Suprapubic skin (tissue), 4 donors: Measurements from ENCODE around the gene RAB43. TPM values are rescaled to one million over a fixed set of nuclear protein-coding genes. Genes with fewer than 3 reads are reported as not detected.
A peak's percentile ranks its signal among the peaks of the same experiment; 100 is the strongest.

Experiments
- DNase-seq, 2 donors: peaks; one replicate each; pipeline ENCODE4 v3.0.0-alpha.2; 2019; ENCODE audit warnings: low spot score in 2 of 2
- H3K27ac ChIP-seq: fragments of 200-600 bp; sonication (generic); one replicate; pipeline ENCODE4 v1.5.1; 2019
- H3K27me3 ChIP-seq: fragments of 200-600 bp; sonication (generic); one replicate; pipeline ENCODE4 v1.5.1; 2019
- H3K36me3 ChIP-seq: fragments of 200-600 bp; sonication (generic); one replicate; pipeline ENCODE4 v1.5.1; 2019
- H3K4me1 ChIP-seq: fragments of 200-600 bp; sonication (generic); one replicate; pipeline ENCODE4 v1.5.1; 2019
- H3K4me3 ChIP-seq: fragments of 200-600 bp; sonication (generic); one replicate; pipeline ENCODE4 v1.5.1; 2019; ENCODE audit warnings: mild to moderate bottlenecking
- H3K9me3 ChIP-seq: fragments of 200-600 bp; sonication (generic); one replicate; pipeline ENCODE4 v1.5.1; 2019
- EP300 ChIP-seq: sonication (generic); formaldehyde crosslinking; IDR thresholded peaks from one replicate; pipeline ENCODE4 v1.6.1; 2017; ENCODE audit warnings: antibody characterized with exemption
- POLR2A ChIP-seq, 2 donors: fragments of 450-650 bp; IDR thresholded peaks; one replicate each; pipeline ENCODE4 v1.6.1; 2017; ENCODE audit warnings: antibody characterized with exemption in 2 of 2, mild to moderate bottlenecking in 2 of 2, moderate library complexity in 2 of 2
- POLR2AphosphoS5 ChIP-seq, 3 donors: sonication (generic); formaldehyde crosslinking; IDR thresholded peaks; one replicate each; pipeline ENCODE4 v1.6.1; 2017; ENCODE audit warnings: antibody characterized with exemption in 3 of 3
- WGBS: methylation state at CpG from one replicate; pipeline ENCODE4 v1.1.5; 2018; 5-methylcytosine and 5-hydroxymethylcytosine counted together
- total RNA-seq, 4 donors: library from RNA; depleted of rRNA; stranded (reverse); fragments of >200 nt; gene quantifications; one replicate each; pipeline ENCODE4 v1.1.0, GENCODE V29; 2016
- TF ChIP-seq, protein P1 (sequence below), 2 donors: fragments of 200-600 bp in 1 of 2; fragments of 450-650 bp in 1 of 2; sonication (generic) in 1 of 2; IDR thresholded peaks; one replicate each; pipeline ENCODE4 v1.5.1; 2016 to 2019; ENCODE audit warnings: antibody characterized with exemption in 2 of 2, mild to moderate bottlenecking in 1 of 2, moderate library complexity in 1 of 2

RAB43 gene
- total RNA-seq, 4 donors from 2014 or later, result 7.3 to 20.4 (median 8.3) TPM

DNA sequence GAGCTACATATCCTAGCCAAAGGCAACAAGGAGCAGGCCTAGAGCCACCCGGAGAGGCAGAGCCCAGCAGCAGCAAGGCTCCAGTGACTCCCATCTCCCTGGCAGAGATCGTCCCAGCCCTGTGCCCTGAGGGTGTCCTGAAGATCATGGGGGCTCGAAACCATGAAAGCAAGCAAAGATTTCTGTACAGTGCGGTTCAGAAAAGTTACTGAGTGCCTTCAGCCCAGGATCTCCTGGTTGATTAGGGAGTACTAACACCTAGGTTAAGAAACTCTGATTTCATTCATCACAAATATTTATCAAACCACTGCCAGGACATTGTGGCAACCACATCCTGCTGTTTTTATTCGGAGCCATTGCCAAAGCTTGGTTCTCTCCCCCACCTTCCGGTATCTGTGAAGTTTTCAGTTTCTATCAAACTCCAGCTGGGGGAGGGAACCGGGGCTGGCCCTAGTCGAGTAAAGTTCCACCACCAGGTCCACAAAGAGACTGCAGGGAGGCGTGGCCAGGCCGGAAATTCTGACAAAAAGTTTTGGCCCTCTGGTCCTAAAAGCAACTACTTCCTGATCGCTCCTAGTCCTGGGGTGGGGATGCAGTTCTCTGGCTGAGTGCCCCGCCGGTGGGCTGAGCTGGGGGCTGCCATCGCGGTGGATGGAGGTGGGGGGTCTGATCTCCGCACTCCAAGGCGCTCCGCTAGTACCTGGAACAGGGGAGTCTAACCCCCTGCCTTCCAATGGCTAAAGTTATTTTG lies 1.2 kb downstream of the RAB43 start:
- Histone ChIP-seq H3K27ac (peak overlapping the region; percentile 95), H3K27me3 (no peaks in the 10 kb centered on the region), H3K4me1 (peaks cover 33% of the 10 kb centered on the region), H3K4me3 (peak overlapping the region; percentile 85), H3K9me3 (no peaks in the 10 kb centered on the region), H3K36me3 (no peaks in the 10 kb centered on the region)
- peak; percentile 95 to 96 for DNase-seq
- 2% methylated on average over 11 of the region's 18 CpGs for WGBS
- TF ChIP-seq POLR2AphosphoS5 (IDR thresholded peaks at IDR 0.05) (peak in 1 of 3 donors; percentile 37), EP300 (no peak), POLR2A (IDR thresholded peaks at IDR 0.05) (peak in 1 of 2 donors; percentile 75)
- TF ChIP-seq, protein P1, sequence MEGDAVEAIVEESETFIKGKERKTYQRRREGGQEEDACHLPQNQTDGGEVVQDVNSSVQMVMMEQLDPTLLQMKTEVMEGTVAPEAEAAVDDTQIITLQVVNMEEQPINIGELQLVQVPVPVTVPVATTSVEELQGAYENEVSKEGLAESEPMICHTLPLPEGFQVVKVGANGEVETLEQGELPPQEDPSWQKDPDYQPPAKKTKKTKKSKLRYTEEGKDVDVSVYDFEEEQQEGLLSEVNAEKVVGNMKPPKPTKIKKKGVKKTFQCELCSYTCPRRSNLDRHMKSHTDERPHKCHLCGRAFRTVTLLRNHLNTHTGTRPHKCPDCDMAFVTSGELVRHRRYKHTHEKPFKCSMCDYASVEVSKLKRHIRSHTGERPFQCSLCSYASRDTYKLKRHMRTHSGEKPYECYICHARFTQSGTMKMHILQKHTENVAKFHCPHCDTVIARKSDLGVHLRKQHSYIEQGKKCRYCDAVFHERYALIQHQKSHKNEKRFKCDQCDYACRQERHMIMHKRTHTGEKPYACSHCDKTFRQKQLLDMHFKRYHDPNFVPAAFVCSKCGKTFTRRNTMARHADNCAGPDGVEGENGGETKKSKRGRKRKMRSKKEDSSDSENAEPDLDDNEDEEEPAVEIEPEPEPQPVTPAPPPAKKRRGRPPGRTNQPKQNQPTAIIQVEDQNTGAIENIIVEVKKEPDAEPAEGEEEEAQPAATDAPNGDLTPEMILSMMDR (IDR thresholded peaks at IDR 0.05), result peak; percentile 12 to 31

DNA sequence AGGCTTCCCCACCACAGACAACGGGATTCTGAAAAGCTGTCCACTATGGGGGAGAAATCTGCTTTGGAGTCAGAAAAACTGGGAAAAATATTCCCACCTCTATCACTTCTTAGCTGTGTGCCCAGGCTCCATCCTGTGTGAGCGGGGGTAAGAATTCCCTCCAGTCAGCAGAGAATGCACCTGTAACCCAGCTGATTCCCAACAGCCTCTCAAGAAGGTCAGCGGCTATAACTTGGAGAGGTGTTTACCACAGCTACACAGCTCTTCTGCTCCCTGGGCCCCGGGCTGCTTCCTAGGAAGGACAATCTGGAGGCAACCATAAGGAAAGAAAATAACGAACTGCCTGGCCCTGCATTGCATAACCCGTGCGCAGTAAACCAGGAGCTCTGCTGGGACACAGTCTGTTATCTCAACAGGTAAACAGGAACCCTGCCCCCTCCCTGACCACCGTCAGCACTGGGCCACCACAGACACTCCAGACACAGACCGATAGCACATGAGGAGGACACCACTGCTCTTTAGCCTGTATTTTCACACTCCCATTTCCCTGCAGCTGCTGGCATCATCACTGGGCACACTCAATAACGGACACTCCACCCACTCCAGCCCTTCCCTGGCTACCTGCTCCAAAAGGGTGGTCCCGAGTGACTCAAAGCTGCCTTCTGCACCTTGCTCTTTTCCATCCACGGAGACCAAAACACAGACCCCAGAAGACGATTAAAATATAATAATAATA lies 2.1 kb downstream of the RAB43 start:
- H3K36me3 ChIP-seq, result no peaks in the 10 kb centered on the region
- H3K27me3 ChIP-seq, result no peaks in the 10 kb centered on the region
- H3K9me3 ChIP-seq, result no peaks in the 10 kb centered on the region
- no peak for TF ChIP-seq POLR2AphosphoS5 (IDR thresholded peaks at IDR 0.05)
- TF ChIP-seq, protein P1 (IDR thresholded peaks at IDR 0.05), result no peak
- no peak for TF ChIP-seq EP300
- TF ChIP-seq POLR2A (IDR thresholded peaks at IDR 0.05), result no peak
- H3K4me3 ChIP-seq, result peak overlapping the region; percentile 85
- H3K27ac ChIP-seq, result peak overlapping the region; percentile 95
- peaks cover 33% of the 10 kb centered on the region for H3K4me1 ChIP-seq
- WGBS, result 12% methylated on average over 9 of the region's 13 CpGs
- no peak for DNase-seq

DNA sequence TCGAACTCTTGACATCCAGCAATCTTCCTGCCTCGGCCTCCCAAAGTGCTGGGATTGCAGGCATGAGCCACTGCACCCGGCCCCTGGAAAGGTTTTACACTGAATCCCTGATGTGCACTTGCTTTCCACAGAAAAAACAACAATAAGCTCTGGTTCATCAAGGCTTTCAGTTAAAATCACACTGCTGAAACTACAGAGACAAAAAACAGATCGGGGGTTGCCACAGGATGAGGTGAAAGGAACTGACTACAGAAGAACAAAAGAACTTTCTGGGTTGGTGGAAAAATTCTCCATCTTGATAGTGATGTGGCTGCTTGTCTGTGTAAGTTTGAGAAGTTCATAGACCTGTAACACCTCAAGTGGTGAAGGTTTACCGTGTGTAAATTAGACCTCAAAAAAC lies 2.9 kb downstream of the RAB43 start:
- Histone ChIP-seq H3K27me3 (no peaks in the 10 kb centered on the region), H3K4me1 (peaks cover 33% of the 10 kb centered on the region), H3K9me3 (no peaks in the 10 kb centered on the region), H3K27ac (no peak overlapping the region), H3K36me3 (no peaks in the 10 kb centered on the region), H3K4me3 (peak overlapping the region; percentile 85)
- TF ChIP-seq POLR2AphosphoS5 (IDR thresholded peaks at IDR 0.05) (no peak), EP300 (no peak), POLR2A (IDR thresholded peaks at IDR 0.05) (no peak)
- TF ChIP-seq, protein P1 (IDR thresholded peaks at IDR 0.05), result no peak
- DNase-seq, result no peak
- WGBS, result 79% methylated on average over 5 of the region's 5 CpGs

DNA sequence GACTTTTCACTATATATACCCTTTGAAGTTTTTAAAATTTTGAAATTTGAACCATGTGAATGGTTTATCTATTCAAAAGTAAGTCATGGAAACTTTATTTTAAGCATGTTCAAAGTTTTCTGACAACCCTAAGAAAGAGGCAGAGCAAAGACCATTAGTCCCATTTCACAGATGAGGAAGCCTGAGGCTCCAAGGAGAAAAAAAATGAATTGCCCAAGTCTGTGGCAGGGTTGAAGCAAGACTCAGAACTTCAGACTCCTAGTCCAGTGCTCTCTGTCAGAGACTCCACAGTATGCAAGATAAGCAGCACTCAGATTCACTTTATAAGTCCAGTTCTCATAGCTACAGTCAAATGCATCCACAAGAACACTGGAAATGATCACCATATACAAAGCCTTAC lies 4.5 kb downstream of the RAB43 start:
- Histone ChIP-seq H3K36me3 (no peaks in the 10 kb centered on the region), H3K27ac (no peak overlapping the region), H3K4me3 (no peak overlapping the region), H3K27me3 (no peaks in the 10 kb centered on the region), H3K4me1 (peaks cover 28% of the 10 kb centered on the region), H3K9me3 (no peaks in the 10 kb centered on the region)
- TF ChIP-seq POLR2AphosphoS5 (IDR thresholded peaks at IDR 0.05) (no peak), POLR2A (IDR thresholded peaks at IDR 0.05) (no peak), EP300 (no peak)
- TF ChIP-seq, protein P1 (IDR thresholded peaks at IDR 0.05), result no peak
- DNase-seq, result no peak

DNA sequence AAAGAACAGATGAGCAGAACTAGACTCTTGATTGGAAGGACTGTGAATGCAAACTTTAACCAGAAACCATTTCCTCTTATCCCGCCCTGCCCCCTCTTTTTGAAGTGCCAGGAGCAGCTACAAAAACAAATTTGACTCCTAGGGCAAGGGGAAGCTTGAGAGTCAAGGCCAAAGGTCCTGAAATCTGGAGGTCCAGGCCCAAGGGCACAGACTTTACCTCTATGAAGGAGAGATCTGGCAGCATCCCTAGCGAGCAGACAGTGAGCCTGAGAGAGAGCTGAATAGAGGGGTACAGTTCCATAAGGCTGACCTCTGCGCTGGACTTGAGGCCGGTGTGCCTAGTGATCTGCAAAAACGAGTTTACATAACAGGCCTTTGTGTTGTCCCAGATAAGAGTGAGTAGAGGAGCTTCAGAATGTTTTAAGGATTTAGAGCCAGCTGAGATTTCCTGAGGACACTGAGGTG lies 5.1 kb downstream of the RAB43 start:
- TF ChIP-seq EP300 (no peak), POLR2A (IDR thresholded peaks at IDR 0.05) (no peak), POLR2AphosphoS5 (IDR thresholded peaks at IDR 0.05) (no peak)
- TF ChIP-seq, protein P1 (IDR thresholded peaks at IDR 0.05), result no peak
- Histone ChIP-seq H3K4me1 (peaks cover 24% of the 10 kb centered on the region), H3K9me3 (no peaks in the 10 kb centered on the region), H3K4me3 (no peak overlapping the region), H3K27ac (no peak overlapping the region), H3K27me3 (no peaks in the 10 kb centered on the region), H3K36me3 (no peaks in the 10 kb centered on the region)
- WGBS, result 69% methylated on average over 5 of the region's 5 CpGs
- DNase-seq, result no peak
